GM21423 (cell line): ENCODE measurements around the gene ART4.
A peak's percentile ranks its signal among the peaks of the same experiment; 100 is the strongest.

Experiments
- ATAC-seq: cut with Tn5 transposase; IDR thresholded peaks from one replicate; pipeline ENCODE4 v1.9.1; 2021; ENCODE audit warnings: mild to moderate bottlenecking, moderate library complexity; ENCODE audit not compliant: unreplicated experiment

Gene ART4

GRCh38 chr12:14852880-14853279, 9.6 kb upstream of the ART4 start:
- no peak for ATAC-seq

- ATAC-seq, result no peak
Observed at GRCh38 chr12:14850929-14851663, 7.8 kb upstream of the ART4 start.

GRCh38 chr12:14849661-14850060, 6.3 kb upstream of the ART4 start:
- ATAC-seq, result no peak

GRCh38 chr12:14846876-14847580, 3.7 kb upstream of the ART4 start:
- no peak for ATAC-seq

GRCh38 chr12:14846042-14846587, 2.8 kb upstream of the ART4 start:
- no peak for ATAC-seq

GRCh38 chr12:14845350-14845750, 2.0 kb upstream of the ART4 start:
- no peak for ATAC-seq

- ATAC-seq, result no peak
Observed at GRCh38 chr12:14844401-14844800, 1.1 kb upstream of the ART4 start.

GRCh38 chr12:14842315-14842714, 1.0 kb downstream of the ART4 start:
- no peak for ATAC-seq

GRCh38 chr12:14841761-14842160, 1.6 kb downstream of the ART4 start:
- ATAC-seq, result no peak

- no peak for ATAC-seq
Observed at GRCh38 chr12:14840616-14841015, 2.7 kb downstream of the ART4 start.

- ATAC-seq, result no peak
Observed at GRCh38 chr12:14839262-14839661, 4.1 kb downstream of the ART4 start.

- ATAC-seq, result no peak
Observed at GRCh38 chr12:14836336-14837210, 6.8 kb downstream of the ART4 start.

- ATAC-seq, result no peak
Observed at GRCh38 chr12:14834509-14834908, 8.8 kb downstream of the ART4 start.

- ATAC-seq, result no peak
Observed at GRCh38 chr12:14833952-14834351, 9.4 kb downstream of the ART4 start.

GRCh38 chr12:14833336-14833735, 10.0 kb downstream of the ART4 start:
- ATAC-seq, result no peak

GRCh38 chr12:14828892-14829291, 14.4 kb downstream of the ART4 start:
- ATAC-seq, result peak; percentile 53

GRCh38 chr12:14827043-14827442, 16.3 kb downstream of the ART4 start:
- ATAC-seq, result no peak

GRCh38 chr12:14826491-14826890, 16.8 kb downstream of the ART4 start:
- ATAC-seq, result no peak

GRCh38 chr12:14825256-14825655, 18.1 kb downstream of the ART4 start:
- ATAC-seq, result no peak

- no peak for ATAC-seq
Observed at GRCh38 chr12:14824012-14824634, 19.2 kb downstream of the ART4 start.

- ATAC-seq, result no peak
Observed at GRCh38 chr12:14814014-14814413, 29.3 kb downstream of the ART4 start, which contains the start of gene SMCO3. Gene SMCO3, minus strand, starts transcription at chr12:14814182. Its CDS starts 7,502 bp downstream, at chr12:14806680.
